ENCODE measurements around the gene CHSY1. TPM values are rescaled to one million over a fixed set of nuclear protein-coding genes. Genes with fewer than 3 reads are reported as not detected.

Gene CHSY1
- total RNA-seq, 1 donor from 2014 or later = 27.6 TPM

DNA sequence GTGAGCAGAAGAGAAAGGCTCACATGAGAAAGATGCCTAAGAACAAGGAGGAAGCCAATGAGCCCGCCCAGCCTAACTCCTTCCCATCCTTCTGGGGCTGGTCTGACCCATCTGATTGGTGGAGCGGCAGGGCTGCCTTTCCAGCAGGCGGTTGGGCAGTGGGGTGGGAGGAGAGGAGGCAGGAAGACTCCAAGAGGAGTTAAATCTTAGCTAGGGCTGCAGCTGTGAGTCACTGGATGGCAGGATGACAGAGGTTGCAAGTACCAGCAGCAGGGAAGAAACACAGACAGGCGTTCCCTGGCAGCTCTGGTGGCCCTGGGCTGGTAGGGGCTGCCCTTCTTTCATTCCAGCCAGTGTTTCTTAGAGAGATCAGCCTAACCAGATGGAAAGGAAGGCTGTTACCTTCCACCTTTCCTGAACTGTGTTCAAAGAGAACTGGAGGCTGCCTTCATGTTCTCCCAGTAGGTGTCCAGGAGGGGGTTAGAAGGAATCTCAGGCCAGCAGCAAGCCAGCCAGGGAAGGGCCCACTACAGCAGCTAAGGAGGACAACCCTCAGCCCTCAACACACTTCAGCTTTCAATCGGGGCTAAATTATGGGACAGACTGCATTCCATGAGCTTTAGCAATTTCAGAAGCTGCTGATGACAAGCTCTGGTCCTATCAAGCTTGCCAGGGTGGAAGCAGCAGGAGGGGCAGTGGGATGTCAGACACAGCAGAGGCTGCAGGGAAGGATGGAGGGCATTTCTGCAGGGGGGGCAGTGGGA is 50.3 kb downstream of the CHSY1 start:
- Mint-ChIP-seq H3K4me1 (ENCODE audit: unreplicated experiment) (peaks cover 9% of the 10 kb centered on the region), H3K27me3 (ENCODE audit: unreplicated experiment) (peaks cover 9% of the 10 kb centered on the region), H3K9me3 (ENCODE audit: unreplicated experiment) (no peaks in the 10 kb centered on the region), H3K36me3 (ENCODE audit: low read depth, unreplicated experiment) (no peaks in the 10 kb centered on the region), H3K4me3 (ENCODE audit: unreplicated experiment) (no peak overlapping the region), H3K27ac (ENCODE audit: unreplicated experiment) (no peak overlapping the region)
- peak; percentile 64 for DNase-seq (ENCODE audit: low spot score)
- TF ChIP-seq CTCF (IDR thresholded peaks at IDR 0.05; ENCODE audit: unreplicated experiment) = no peak

DNA sequence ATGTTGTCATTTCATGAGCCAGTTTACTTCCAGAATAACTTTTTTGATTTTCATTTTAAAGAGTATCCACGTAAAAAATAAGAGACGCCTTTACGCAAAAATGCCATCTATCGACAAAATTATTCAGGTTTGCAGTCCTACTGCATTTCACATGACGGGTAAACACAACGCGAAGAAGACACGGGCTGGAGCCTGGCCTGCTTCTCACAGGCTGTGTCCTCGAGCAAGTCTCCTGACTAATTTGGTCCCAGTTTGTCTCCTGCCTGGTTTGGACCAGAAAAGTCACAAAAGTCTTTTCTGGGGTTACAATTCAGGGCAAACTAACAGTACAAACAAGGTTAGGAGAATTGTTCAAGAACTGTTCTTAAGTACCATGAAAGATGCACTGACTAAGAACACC is 51.7 kb downstream of the CHSY1 start:
- H3K4me1 Mint-ChIP-seq (ENCODE audit: unreplicated experiment) = peaks cover 9% of the 10 kb centered on the region
- H3K4me3 Mint-ChIP-seq (ENCODE audit: unreplicated experiment) = no peak overlapping the region
- H3K27me3 Mint-ChIP-seq (ENCODE audit: unreplicated experiment) = peaks cover 9% of the 10 kb centered on the region
- H3K9me3 Mint-ChIP-seq (ENCODE audit: unreplicated experiment) = no peaks in the 10 kb centered on the region
- TF ChIP-seq CTCF (IDR thresholded peaks at IDR 0.05; ENCODE audit: unreplicated experiment) = no peak
- no peak for DNase-seq (ENCODE audit: low spot score)
- H3K27ac Mint-ChIP-seq (ENCODE audit: unreplicated experiment) = no peak overlapping the region
- no peaks in the 10 kb centered on the region for H3K36me3 Mint-ChIP-seq (ENCODE audit: low read depth, unreplicated experiment)

DNA sequence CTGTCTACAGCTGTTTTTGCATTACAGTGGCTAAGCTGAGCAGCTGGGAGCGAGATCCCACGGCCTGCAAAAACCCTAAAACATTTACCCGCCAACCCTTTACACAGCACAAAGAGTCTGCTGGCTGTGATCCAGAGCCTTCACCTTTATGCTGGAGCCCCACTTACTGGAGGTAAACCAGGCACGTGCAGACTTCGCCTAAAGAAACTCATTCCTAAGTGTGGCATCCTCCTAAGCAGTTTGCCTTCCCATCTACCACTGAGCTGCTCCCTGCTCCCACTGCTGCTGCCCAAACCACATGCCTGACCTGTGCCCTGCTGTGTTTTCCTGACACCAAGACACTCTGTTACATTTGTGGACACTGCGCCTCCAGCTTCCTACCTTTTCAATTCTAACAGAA is 53.0 kb downstream of the CHSY1 start:
- Mint-ChIP-seq H3K4me3 (ENCODE audit: unreplicated experiment) (no peak overlapping the region), H3K27me3 (ENCODE audit: unreplicated experiment) (peaks cover 9% of the 10 kb centered on the region), H3K27ac (ENCODE audit: unreplicated experiment) (no peak overlapping the region), H3K9me3 (ENCODE audit: unreplicated experiment) (no peaks in the 10 kb centered on the region), H3K4me1 (ENCODE audit: unreplicated experiment) (peaks cover 15% of the 10 kb centered on the region), H3K36me3 (ENCODE audit: low read depth, unreplicated experiment) (no peaks in the 10 kb centered on the region)
- DNase-seq (ENCODE audit: low spot score) = no peak
- no peak for TF ChIP-seq CTCF (IDR thresholded peaks at IDR 0.05; ENCODE audit: unreplicated experiment)

- H3K9me3 Mint-ChIP-seq (ENCODE audit: unreplicated experiment) = no peaks in the 10 kb centered on the region
- no peak overlapping the region for H3K27ac Mint-ChIP-seq (ENCODE audit: unreplicated experiment)
- no peak for TF ChIP-seq CTCF (IDR thresholded peaks at IDR 0.05; ENCODE audit: unreplicated experiment)
- peaks cover 9% of the 10 kb centered on the region for H3K27me3 Mint-ChIP-seq (ENCODE audit: unreplicated experiment)
- no peak for DNase-seq (ENCODE audit: low spot score)
- peaks cover 15% of the 10 kb centered on the region for H3K4me1 Mint-ChIP-seq (ENCODE audit: unreplicated experiment)
- H3K36me3 Mint-ChIP-seq (ENCODE audit: low read depth, unreplicated experiment) = no peaks in the 10 kb centered on the region
- H3K4me3 Mint-ChIP-seq (ENCODE audit: unreplicated experiment) = no peak overlapping the region
Observed at GRCh38 chr15:101198031-101198575, 53.7 kb downstream of the CHSY1 start.

DNA sequence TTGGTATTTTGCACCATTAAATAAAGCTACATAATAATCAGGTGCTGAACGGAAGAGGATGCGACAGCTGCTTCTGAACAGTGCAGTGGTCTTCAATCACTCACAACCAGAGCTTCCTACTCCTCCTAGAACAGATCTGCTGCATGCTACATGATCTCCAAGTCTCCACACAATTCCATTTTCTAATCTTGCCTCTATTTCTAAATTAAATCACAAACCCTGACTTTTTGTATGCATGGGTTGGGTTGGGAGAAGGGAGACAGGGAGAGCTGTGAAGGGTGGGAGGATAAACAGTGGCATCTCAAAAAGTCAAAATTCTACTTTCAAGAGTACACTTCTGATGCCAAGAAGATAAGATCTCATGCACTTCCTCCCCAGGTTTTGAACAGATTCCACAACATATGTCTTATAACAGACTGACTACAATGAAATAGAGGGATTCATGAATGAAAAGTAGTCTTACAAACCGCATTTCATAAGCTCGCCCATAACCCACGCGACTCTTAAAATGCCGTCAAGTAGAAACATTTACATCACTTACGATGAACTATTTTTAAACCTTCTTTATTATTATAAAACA is 57.2 kb downstream of the CHSY1 start:
- Mint-ChIP-seq H3K4me3 (ENCODE audit: unreplicated experiment) (no peak overlapping the region), H3K27ac (ENCODE audit: unreplicated experiment) (no peak overlapping the region), H3K36me3 (ENCODE audit: low read depth, unreplicated experiment) (no peaks in the 10 kb centered on the region), H3K27me3 (ENCODE audit: unreplicated experiment) (peaks cover 9% of the 10 kb centered on the region), H3K9me3 (ENCODE audit: unreplicated experiment) (no peaks in the 10 kb centered on the region), H3K4me1 (ENCODE audit: unreplicated experiment) (peaks cover 5% of the 10 kb centered on the region)
- no peak for DNase-seq (ENCODE audit: low spot score)
- no peak for TF ChIP-seq CTCF (IDR thresholded peaks at IDR 0.05; ENCODE audit: unreplicated experiment)
